ENCODE results near the gene PRKN.

Gene PRKN

GRCh38 chr6:161948462-161948861, 779.1 kb downstream of the PRKN start:
- TF ChIP-seq EZH2 (IDR thresholded peaks at IDR 0.05; ENCODE audit: borderline replicate concordance, low read depth, low read length, severe bottlenecking) (no peak), CTCF (IDR thresholded peaks at IDR 0.05; ENCODE audit: borderline replicate concordance, extremely low read depth, low read length, poor library complexity, severe bottlenecking) (no peak)
- DNase-seq, result no peak
- H4K20me1 ChIP-seq (ENCODE audit: insufficient read depth, low read length), result no peaks in the 10 kb centered on the region
- H3K4me2 ChIP-seq (ENCODE audit: insufficient read depth, low read length), result no peak overlapping the region
- H2AFZ ChIP-seq (ENCODE audit: low read depth, low read length), result no peak overlapping the region
- H3K4me1 ChIP-seq (ENCODE audit: insufficient read depth, low read length), result no peaks in the 10 kb centered on the region
- no peak for ATAC-seq (ENCODE audit: insufficient read depth, low read depth)
- H3K4me3 ChIP-seq (ENCODE audit: low read depth in 1 of 2, low read length in 2 of 2), result no peak overlapping the region
- H3K27me3 ChIP-seq (ENCODE audit: insufficient read depth, low read length, poor library complexity), result no peaks in the 10 kb centered on the region
- H3K9me3 ChIP-seq (ENCODE audit: insufficient read depth, low read length, severe bottlenecking), result no peaks in the 10 kb centered on the region
- H3K9ac ChIP-seq (ENCODE audit: low read depth, low read length), result no peak overlapping the region
- H3K36me3 ChIP-seq (ENCODE audit: insufficient read depth, low read length), result no peaks in the 10 kb centered on the region
- no peaks in the 10 kb centered on the region for H3K79me2 ChIP-seq (ENCODE audit: insufficient read depth, low read length)
- no peak overlapping the region for H3K27ac ChIP-seq (ENCODE audit: low read length)

- H4K20me1 ChIP-seq (ENCODE audit: insufficient read depth, low read length), result no peaks in the 10 kb centered on the region
- H3K9ac ChIP-seq (ENCODE audit: low read depth, low read length), result no peak overlapping the region
- no peak for DNase-seq
- no peaks in the 10 kb centered on the region for H3K9me3 ChIP-seq (ENCODE audit: insufficient read depth, low read length, severe bottlenecking)
- H3K4me2 ChIP-seq (ENCODE audit: insufficient read depth, low read length), result no peak overlapping the region
- no peak for ATAC-seq (ENCODE audit: insufficient read depth, low read depth)
- H3K4me1 ChIP-seq (ENCODE audit: insufficient read depth, low read length), result no peaks in the 10 kb centered on the region
- no peak overlapping the region for H3K27ac ChIP-seq (ENCODE audit: low read length)
- H3K36me3 ChIP-seq (ENCODE audit: insufficient read depth, low read length), result no peaks in the 10 kb centered on the region
- H3K4me3 ChIP-seq (ENCODE audit: low read depth in 1 of 2, low read length in 2 of 2), result no peak overlapping the region
- TF ChIP-seq EZH2 (IDR thresholded peaks at IDR 0.05; ENCODE audit: borderline replicate concordance, low read depth, low read length, severe bottlenecking), result no peak
- no peak for TF ChIP-seq CTCF (IDR thresholded peaks at IDR 0.05; ENCODE audit: borderline replicate concordance, extremely low read depth, low read length, poor library complexity, severe bottlenecking)
- no peaks in the 10 kb centered on the region for H3K27me3 ChIP-seq (ENCODE audit: insufficient read depth, low read length, poor library complexity)
- H2AFZ ChIP-seq (ENCODE audit: low read depth, low read length), result no peak overlapping the region
- H3K79me2 ChIP-seq (ENCODE audit: insufficient read depth, low read length), result no peaks in the 10 kb centered on the region
These were observed 780.2 kb downstream of the PRKN start for GRCh38 chr6:161947371-161947770.

- TF ChIP-seq EZH2 (IDR thresholded peaks at IDR 0.05; ENCODE audit: borderline replicate concordance, low read depth, low read length, severe bottlenecking) (no peak), CTCF (IDR thresholded peaks at IDR 0.05; ENCODE audit: borderline replicate concordance, extremely low read depth, low read length, poor library complexity, severe bottlenecking) (no peak)
- no peaks in the 10 kb centered on the region for H4K20me1 ChIP-seq (ENCODE audit: insufficient read depth, low read length)
- no peaks in the 10 kb centered on the region for H3K36me3 ChIP-seq (ENCODE audit: insufficient read depth, low read length)
- H3K27me3 ChIP-seq (ENCODE audit: insufficient read depth, low read length, poor library complexity), result no peaks in the 10 kb centered on the region
- no peaks in the 10 kb centered on the region for H3K9me3 ChIP-seq (ENCODE audit: insufficient read depth, low read length, severe bottlenecking)
- no peaks in the 10 kb centered on the region for H3K79me2 ChIP-seq (ENCODE audit: insufficient read depth, low read length)
- no peak overlapping the region for H3K27ac ChIP-seq (ENCODE audit: low read length)
- no peak overlapping the region for H3K4me3 ChIP-seq (ENCODE audit: low read depth in 1 of 2, low read length in 2 of 2)
- no peak overlapping the region for H2AFZ ChIP-seq (ENCODE audit: low read depth, low read length)
- no peak overlapping the region for H3K4me2 ChIP-seq (ENCODE audit: insufficient read depth, low read length)
- no peak overlapping the region for H3K9ac ChIP-seq (ENCODE audit: low read depth, low read length)
- ATAC-seq (ENCODE audit: insufficient read depth, low read depth) (no peak), DNase-seq (no peak)
- H3K4me1 ChIP-seq (ENCODE audit: insufficient read depth, low read length), result no peaks in the 10 kb centered on the region
These were observed 781.1 kb downstream of the PRKN start for GRCh38 chr6:161946461-161946860.

- Histone ChIP-seq H3K27me3 (ENCODE audit: insufficient read depth, low read length, poor library complexity) (no peaks in the 10 kb centered on the region), H3K4me2 (ENCODE audit: insufficient read depth, low read length) (no peak overlapping the region), H3K4me1 (ENCODE audit: insufficient read depth, low read length) (no peaks in the 10 kb centered on the region), H3K79me2 (ENCODE audit: insufficient read depth, low read length) (no peaks in the 10 kb centered on the region), H3K36me3 (ENCODE audit: insufficient read depth, low read length) (no peaks in the 10 kb centered on the region), H3K9ac (ENCODE audit: low read depth, low read length) (no peak overlapping the region), H3K9me3 (ENCODE audit: insufficient read depth, low read length, severe bottlenecking) (no peaks in the 10 kb centered on the region), H3K4me3 (ENCODE audit: low read depth in 1 of 2, low read length in 2 of 2) (no peak overlapping the region), H4K20me1 (ENCODE audit: insufficient read depth, low read length) (no peaks in the 10 kb centered on the region), H3K27ac (ENCODE audit: low read length) (no peak overlapping the region), H2AFZ (ENCODE audit: low read depth, low read length) (no peak overlapping the region)
- TF ChIP-seq CTCF (IDR thresholded peaks at IDR 0.05; ENCODE audit: borderline replicate concordance, extremely low read depth, low read length, poor library complexity, severe bottlenecking) (no peak), EZH2 (IDR thresholded peaks at IDR 0.05; ENCODE audit: borderline replicate concordance, low read depth, low read length, severe bottlenecking) (no peak)
- DNase-seq (no peak), ATAC-seq (ENCODE audit: insufficient read depth, low read depth) (no peak)
These were observed 784.0 kb downstream of the PRKN start for GRCh38 chr6:161943561-161943960.

Data from DND-41 (cell line).